Epithelial cell of esophagus (primary cell): ENCODE results near the gene TNNI3K.

Source experiments
- DNase-seq: peaks from one replicate; pipeline ENCODE4 v3.0.0; 2010; ENCODE audit warnings: low read depth
- H3K4me3 ChIP-seq: 2 replicates; pipeline ENCODE4 v1.5.1; 2011; ENCODE audit warnings: mild to moderate bottlenecking, low read length, control low read depth
- TF ChIP-seq, protein P1 (sequence below): IDR thresholded peaks from 2 replicates; pipeline ENCODE4 v1.5.1; 2011; ENCODE audit warnings: low read depth, mild to moderate bottlenecking, low read length, control low read depth, inconsistent platforms; ENCODE audit not compliant: insufficient read depth; ENCODE audit errors: missing control alignments

TNNI3K gene

DNA sequence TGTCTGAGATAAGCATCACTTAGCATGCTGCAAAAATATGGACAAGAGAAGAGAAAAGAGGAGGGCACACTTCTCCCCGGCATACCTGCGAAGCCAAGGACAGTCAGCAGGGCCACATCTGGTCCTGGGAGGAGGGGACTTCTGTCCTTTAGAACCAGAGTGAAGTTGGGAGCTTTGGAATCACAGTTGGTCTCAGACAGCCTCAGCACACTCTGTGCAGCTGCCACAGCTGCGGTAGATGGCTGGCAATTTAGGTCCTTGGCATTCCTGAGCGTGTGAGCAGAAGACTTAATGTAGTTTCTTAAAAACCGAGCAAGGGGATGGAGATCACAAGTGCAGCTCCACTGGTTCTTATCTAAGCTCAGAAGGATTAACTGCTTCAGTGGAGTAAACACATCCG is 244.9 kb downstream of the TNNI3K start:
- DNase-seq, result no peak
- H3K4me3 ChIP-seq, result no peak overlapping the region
- TF ChIP-seq, protein P1, sequence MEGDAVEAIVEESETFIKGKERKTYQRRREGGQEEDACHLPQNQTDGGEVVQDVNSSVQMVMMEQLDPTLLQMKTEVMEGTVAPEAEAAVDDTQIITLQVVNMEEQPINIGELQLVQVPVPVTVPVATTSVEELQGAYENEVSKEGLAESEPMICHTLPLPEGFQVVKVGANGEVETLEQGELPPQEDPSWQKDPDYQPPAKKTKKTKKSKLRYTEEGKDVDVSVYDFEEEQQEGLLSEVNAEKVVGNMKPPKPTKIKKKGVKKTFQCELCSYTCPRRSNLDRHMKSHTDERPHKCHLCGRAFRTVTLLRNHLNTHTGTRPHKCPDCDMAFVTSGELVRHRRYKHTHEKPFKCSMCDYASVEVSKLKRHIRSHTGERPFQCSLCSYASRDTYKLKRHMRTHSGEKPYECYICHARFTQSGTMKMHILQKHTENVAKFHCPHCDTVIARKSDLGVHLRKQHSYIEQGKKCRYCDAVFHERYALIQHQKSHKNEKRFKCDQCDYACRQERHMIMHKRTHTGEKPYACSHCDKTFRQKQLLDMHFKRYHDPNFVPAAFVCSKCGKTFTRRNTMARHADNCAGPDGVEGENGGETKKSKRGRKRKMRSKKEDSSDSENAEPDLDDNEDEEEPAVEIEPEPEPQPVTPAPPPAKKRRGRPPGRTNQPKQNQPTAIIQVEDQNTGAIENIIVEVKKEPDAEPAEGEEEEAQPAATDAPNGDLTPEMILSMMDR, result no peak

DNA sequence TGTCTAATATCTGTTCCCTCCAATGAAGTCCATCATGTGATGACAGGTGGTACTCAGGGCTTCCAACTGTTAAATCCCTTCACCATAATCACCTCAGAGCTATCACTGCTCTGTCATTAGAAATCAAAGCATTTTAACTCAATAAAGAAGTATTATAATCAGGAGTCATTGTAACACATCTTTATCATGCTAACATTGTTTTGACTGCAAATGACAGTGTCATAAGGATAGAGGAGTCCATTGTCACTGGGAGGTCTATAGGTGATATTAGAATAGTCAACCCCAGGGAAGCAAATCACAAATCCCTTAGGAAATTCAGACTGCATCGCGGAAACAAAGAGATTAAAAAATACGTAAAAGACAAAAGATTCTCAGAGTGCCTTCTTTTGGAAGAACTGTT is 246.4 kb downstream of the TNNI3K start:
- TF ChIP-seq, protein P1, result no peak
- DNase-seq, result no peak

DNA sequence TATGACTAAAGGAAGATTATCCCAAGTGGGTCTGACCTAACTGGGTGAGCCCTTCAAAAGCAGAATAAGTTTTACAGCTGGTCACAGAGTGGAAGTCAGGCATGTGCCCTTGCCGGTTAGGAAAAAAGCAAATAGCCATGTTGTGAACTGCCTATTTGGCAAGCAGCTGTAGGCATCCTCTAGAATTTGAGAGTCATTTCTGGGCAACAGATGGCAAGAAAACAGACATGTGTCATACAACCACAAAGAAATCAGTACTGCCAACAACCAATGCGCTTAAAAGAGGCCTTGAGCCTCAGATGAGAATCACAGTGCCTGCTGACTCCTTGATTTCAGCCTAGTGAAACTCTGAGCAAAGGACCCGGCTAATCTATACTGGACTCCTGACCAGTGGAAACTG is 250.4 kb downstream of the TNNI3K start:
- H3K4me3 ChIP-seq, result no peak overlapping the region
- TF ChIP-seq, protein P1, result no peak
- no peak for DNase-seq

More for the DNA sequence above, 246.4 kb downstream of the TNNI3K start:
- H3K4me3 ChIP-seq, result no peak overlapping the region

DNA sequence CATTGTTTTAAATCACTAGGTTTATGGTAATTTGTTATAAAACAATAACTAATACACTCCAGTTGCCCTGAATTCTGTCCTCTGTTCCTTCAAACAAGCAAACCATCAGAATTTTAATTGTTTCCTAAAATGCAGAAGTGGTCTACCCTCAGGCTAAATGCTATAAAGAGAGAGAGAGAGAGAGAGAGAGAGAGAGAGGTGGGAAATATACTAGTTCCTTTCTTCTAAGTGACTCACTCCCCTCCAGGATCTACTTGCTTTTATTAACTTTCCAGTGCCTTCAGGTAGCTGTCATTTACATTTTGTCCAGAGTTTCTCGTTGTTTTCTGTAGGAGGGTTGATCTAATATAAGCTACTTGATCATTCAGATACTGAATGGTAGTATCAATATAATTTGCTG is 250.8 kb downstream of the TNNI3K start:
- DNase-seq, result no peak
- TF ChIP-seq, protein P1, result no peak
- H3K4me3 ChIP-seq, result no peak overlapping the region

DNA sequence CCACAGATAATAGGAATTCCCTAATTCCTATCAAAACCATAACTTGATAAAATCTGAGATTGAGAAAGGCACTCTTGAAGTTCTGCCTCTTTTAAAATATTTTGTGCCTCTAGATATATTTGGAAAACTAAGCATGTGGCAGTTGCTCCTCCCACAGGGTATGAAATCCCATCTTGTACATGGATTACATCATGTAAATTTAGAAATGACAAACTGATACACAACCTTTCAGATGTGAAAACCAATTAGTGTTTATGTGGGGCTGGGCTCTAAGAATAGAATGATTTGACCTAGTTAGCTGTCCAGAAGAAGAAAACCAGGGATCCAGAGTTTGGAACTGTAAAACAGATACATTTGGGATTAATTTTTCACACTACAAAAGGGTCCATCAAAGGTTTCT is 261.5 kb downstream of the TNNI3K start:
- H3K4me3 ChIP-seq, result no peak overlapping the region
- DNase-seq, result no peak
- TF ChIP-seq, protein P1, result no peak

DNA sequence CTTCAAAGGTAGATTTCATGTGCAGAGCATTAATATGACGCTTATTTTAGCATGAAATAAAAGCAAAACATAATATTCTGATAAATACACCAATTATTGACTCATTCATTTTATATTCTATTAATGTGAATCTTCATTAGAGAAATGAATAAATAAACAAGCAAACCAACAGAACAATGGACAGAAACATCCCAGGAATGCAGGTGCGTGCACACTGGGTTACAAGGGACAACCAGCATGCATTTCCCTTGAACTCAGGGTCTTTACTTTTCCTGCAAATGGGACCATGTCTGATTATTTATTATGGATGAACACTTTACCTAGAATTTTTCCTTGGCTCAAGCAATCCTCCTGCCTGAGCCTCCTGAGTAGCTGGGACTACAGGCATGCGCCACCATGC is 263.7 kb downstream of the TNNI3K start:
- no peak for DNase-seq
- TF ChIP-seq, protein P1, result no peak
- no peak overlapping the region for H3K4me3 ChIP-seq

DNA sequence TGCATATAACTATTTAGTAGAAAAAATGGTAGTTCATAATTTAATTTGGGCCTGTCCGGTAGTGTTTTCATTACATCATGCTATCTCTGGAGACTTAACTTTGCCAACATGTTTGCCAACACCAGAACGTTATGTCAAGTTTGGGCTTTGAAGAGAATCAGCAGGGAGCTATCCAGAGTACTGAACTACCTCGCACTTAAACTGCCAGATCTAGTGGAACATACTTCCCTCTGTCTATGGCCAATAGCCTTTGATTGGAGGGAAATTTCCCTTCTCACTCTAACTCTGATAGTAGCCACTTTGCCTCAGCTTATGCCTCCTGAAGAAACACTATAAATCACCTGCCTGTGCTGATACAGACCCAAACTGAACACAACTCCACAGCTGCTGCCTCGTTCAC is 267.2 kb downstream of the TNNI3K start:
- TF ChIP-seq, protein P1, result no peak
- peak; percentile 69 for DNase-seq

More for the DNA sequence above, 267.2 kb downstream of the TNNI3K start:
- H3K4me3 ChIP-seq, result no peak overlapping the region
